ENCODE results near the gene GCNT2. TPM values are rescaled to one million over a fixed set of nuclear protein-coding genes. Genes with fewer than 3 reads are reported as not detected.

GCNT2 gene
- total and polyA plus RNA-seq, 2 of the 8 experiments (the other 6 are each of a cell fraction or from before 2014, with no cell fraction given) = 19.3 to 52.5 TPM

- TF ChIP-seq CHD7 (IDR thresholded peaks at IDR 0.05; ENCODE audit: insufficient replicate concordance, low read length) = no peak
- no peak for TF ChIP-seq E2F6 (IDR thresholded peaks at IDR 0.05)
- no peak for TF ChIP-seq HDAC6 (IDR thresholded peaks at IDR 0.05; ENCODE audit: low read depth, low read length)
These were observed 103.7 kb downstream of the GCNT2 start (continued) for GRCh38 chr6:10624836-10625235.
